ENCODE data around the gene TRIM60. TPM values are rescaled to one million over a fixed set of nuclear protein-coding genes. Genes with fewer than 3 reads are reported as not detected.

Gene TRIM60
- total RNA-seq, 4 donors from 2014 or later, result not detected

GRCh38 chr4:165027762-165028402 lies 3.9 kb upstream of the TRIM60 start:
- Histone ChIP-seq H3K4me3 (replicated peaks in 1 of 3) (no peak overlapping the region), H3K27ac (no peak overlapping the region), H3K36me3 (no peaks in the 10 kb centered on the region), H3K27me3 (no peaks in the 10 kb centered on the region), H3K9me3 (no peaks in the 10 kb centered on the region), H3K4me1 (no peaks in the 10 kb centered on the region)
- no peak for TF ChIP-seq POLR2A (IDR thresholded peaks at IDR 0.05)
- no peak for TF ChIP-seq CTCF (IDR thresholded peaks at IDR 0.05)
- intact Hi-C loops (cut with DNase I), result no loop called here
- DNase-seq, result no peak
- WGBS, 2 donors, result 85 to 86% methylated on average over 7 of the region's 7 CpGs

- no peaks in the 10 kb centered on the region for H3K27me3 ChIP-seq
- no peaks in the 10 kb centered on the region for H3K4me1 ChIP-seq
- no peak for DNase-seq
- 77 to 78% methylated on average over 5 of the region's 5 CpGs for WGBS, 2 donors
- no peaks in the 10 kb centered on the region for H3K36me3 ChIP-seq
- H3K27ac ChIP-seq, result no peak overlapping the region
- no peak overlapping the region for H3K4me3 ChIP-seq (replicated peaks in 1 of 3)
- intact Hi-C loops (cut with DNase I), result no loop called here
- no peaks in the 10 kb centered on the region for H3K9me3 ChIP-seq
- TF ChIP-seq POLR2A (IDR thresholded peaks at IDR 0.05), result no peak
- TF ChIP-seq CTCF (IDR thresholded peaks at IDR 0.05), result no peak
Observed at GRCh38 chr4:165048170-165048569, 16.4 kb downstream of the TRIM60 start.

GRCh38 chr4:165052627-165053026 lies 20.8 kb downstream of the TRIM60 start:
- no peak for TF ChIP-seq POLR2A (IDR thresholded peaks at IDR 0.05)
- no peak for TF ChIP-seq CTCF (IDR thresholded peaks at IDR 0.05)
- no peak overlapping the region for H3K4me3 ChIP-seq (replicated peaks in 1 of 3)
- no peaks in the 10 kb centered on the region for H3K27me3 ChIP-seq
- H3K27ac ChIP-seq, result no peak overlapping the region
- H3K9me3 ChIP-seq, result no peaks in the 10 kb centered on the region
- intact Hi-C loops (cut with DNase I), result no loop called here
- no peak for DNase-seq
- no peaks in the 10 kb centered on the region for H3K36me3 ChIP-seq
- no peaks in the 10 kb centered on the region for H3K4me1 ChIP-seq
- 67 to 77% methylated on average over 3 of the region's 3 CpGs for WGBS, 2 donors

DNA sequence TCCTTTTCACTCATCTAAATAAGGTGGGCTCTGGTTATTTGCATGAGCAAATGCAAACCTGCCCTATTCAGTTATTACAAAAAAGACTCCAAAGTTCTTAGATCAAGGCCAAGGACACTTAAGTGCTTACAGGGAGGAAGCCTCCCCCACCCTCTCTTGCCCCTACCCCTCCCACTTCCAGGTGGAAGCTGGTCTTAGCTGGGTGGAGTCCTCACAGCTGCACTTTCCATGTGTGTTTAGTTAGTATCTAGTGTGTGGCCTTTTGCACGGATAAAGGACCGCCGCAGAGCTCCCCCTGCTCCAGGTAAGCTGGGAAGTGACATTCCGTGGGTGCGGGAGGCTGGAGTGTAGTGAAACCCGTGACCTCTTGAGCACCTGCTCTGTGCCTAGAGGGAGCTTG lies 21.8 kb downstream of the TRIM60 start, which contains the start of gene TRIM75:
Gene TRIM75, plus strand, starts transcription at position 222 of the 400 bp plus-strand sequence. CDS start 5,282 bp downstream, outside the sequence.
- 39 to 71% methylated on average over 6 of the region's 6 CpGs for whole genome bisulfite sequencing, 2 donors
- no peak for TF ChIP-seq POLR2A (IDR thresholded peaks at IDR 0.05)
- no peak for TF ChIP-seq CTCF (IDR thresholded peaks at IDR 0.05)
- Histone ChIP-seq H3K4me1 (no peaks in the 10 kb centered on the region), H3K36me3 (no peaks in the 10 kb centered on the region), H3K27ac (no peak within 1 kb of the TSS), H3K27me3 (no peaks in the 10 kb centered on the region), H3K4me3 (replicated peaks in 1 of 3) (no peak within 1 kb of the TSS), H3K9me3 (no peaks in the 10 kb centered on the region)
- intact Hi-C loops (cut with DNase I), result no loop called here
- DNase-seq, result peak; percentile 14 to 30

GRCh38 chr4:165055601-165056000 lies 23.8 kb downstream of the TRIM60 start:
- Histone ChIP-seq H3K27ac (no peak overlapping the region), H3K4me3 (replicated peaks in 1 of 3) (no peak overlapping the region), H3K36me3 (no peaks in the 10 kb centered on the region), H3K27me3 (no peaks in the 10 kb centered on the region), H3K9me3 (no peaks in the 10 kb centered on the region), H3K4me1 (no peaks in the 10 kb centered on the region)
- WGBS, 2 donors, result 92 to 94% methylated on average over 9 of the region's 9 CpGs
- TF ChIP-seq CTCF (IDR thresholded peaks at IDR 0.05), result no peak
- TF ChIP-seq POLR2A (IDR thresholded peaks at IDR 0.05), result no peak
- intact Hi-C loops (cut with DNase I), result no loop called here
- no peak for DNase-seq
